ENCODE results near the gene TMEM139. TPM values are rescaled to one million over a fixed set of nuclear protein-coding genes. Genes with fewer than 3 reads are reported as not detected.
"Not testable (repeated sequence)": the region's sequence is repeated elsewhere in the genome, so short reads cannot be mapped to it uniquely, and the experiment has no call there.

The TMEM139 gene
- total and polyA plus RNA-seq, 4 donors, result 8.4 to 31.8 (median 19.5) TPM

DNA sequence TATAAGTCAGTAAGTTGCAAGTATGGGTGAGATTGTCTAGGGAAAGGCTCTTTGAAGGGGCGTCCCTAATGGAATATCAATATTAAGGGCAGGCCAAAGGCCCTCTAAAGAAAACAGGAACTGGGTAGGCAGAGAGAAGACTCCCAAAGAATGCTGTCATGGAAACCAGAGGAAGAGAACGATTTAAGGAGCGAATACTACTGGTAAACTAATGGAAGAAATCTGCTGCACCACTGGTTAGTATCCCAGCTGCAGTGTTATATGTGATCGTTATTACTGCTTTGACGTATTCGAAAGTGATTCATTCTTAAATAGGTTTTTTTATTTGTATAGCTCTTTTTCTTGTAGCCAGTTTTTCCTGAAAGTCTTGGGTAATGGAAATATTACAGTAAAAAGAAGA is 4.7 kb downstream of the TMEM139 start:
- H3K4me3 ChIP-seq, result no peak overlapping the region
- TF ChIP-seq, protein P1, sequence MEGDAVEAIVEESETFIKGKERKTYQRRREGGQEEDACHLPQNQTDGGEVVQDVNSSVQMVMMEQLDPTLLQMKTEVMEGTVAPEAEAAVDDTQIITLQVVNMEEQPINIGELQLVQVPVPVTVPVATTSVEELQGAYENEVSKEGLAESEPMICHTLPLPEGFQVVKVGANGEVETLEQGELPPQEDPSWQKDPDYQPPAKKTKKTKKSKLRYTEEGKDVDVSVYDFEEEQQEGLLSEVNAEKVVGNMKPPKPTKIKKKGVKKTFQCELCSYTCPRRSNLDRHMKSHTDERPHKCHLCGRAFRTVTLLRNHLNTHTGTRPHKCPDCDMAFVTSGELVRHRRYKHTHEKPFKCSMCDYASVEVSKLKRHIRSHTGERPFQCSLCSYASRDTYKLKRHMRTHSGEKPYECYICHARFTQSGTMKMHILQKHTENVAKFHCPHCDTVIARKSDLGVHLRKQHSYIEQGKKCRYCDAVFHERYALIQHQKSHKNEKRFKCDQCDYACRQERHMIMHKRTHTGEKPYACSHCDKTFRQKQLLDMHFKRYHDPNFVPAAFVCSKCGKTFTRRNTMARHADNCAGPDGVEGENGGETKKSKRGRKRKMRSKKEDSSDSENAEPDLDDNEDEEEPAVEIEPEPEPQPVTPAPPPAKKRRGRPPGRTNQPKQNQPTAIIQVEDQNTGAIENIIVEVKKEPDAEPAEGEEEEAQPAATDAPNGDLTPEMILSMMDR (IDR thresholded peaks at IDR 0.05; ENCODE audit: control extremely low read depth, extremely low read depth), result no peak
- peaks cover 0 to 25% (median 10%) of the 10 kb centered on the region in 5 donors for H3K4me1 ChIP-seq (ENCODE audit: control insufficient read depth in 5 of 5, insufficient read depth in 5 of 5, low read length in 5 of 5)
- H3K27me3 ChIP-seq (ENCODE audit: control insufficient read depth in 3 of 3, insufficient read depth in 3 of 3, low read length in 2 of 3), result no peaks in the 10 kb centered on the region
- peak overlapping the region; percentile 92 to 96 for H3K9ac ChIP-seq (ENCODE audit: insufficient read depth in 1 of 2, low read length in 2 of 2)
- DNase-seq (peak in 1 of 3 donors; percentile 22), ATAC-seq (ENCODE audit: insufficient read depth, low FRiP score) (no peak)
- H3K36me3 ChIP-seq (ENCODE audit: control insufficient read depth in 4 of 4, insufficient read depth in 4 of 4, low read length in 4 of 4), result peaks cover 4 to 23% (median 11%) of the 10 kb centered on the region in 4 donors
- 17 to 19% methylated on average over 6 of the region's 6 CpGs for WGBS, 2 donors
- peak overlapping the region in 1 of 2 donors; percentile 27 for H3K27ac ChIP-seq (ENCODE audit: low read depth in 1 of 2, low read length in 1 of 2)
- H3K9me3 ChIP-seq (ENCODE audit: control insufficient read depth in 4 of 4, insufficient read depth in 3 of 4, low read length in 3 of 4), result peaks cover 0 to under 1% (median 0%) of the 10 kb centered on the region in 4 donors

- Histone ChIP-seq H3K4me1 (ENCODE audit: control insufficient read depth in 5 of 5, insufficient read depth in 5 of 5, low read length in 5 of 5) (peaks cover 0 to 25% (median 10%) of the 10 kb centered on the region in 5 donors), H3K36me3 (ENCODE audit: control insufficient read depth in 4 of 4, insufficient read depth in 4 of 4, low read length in 4 of 4) (peaks cover 5 to 28% (median 13%) of the 10 kb centered on the region in 4 donors)
- H3K27me3 ChIP-seq (ENCODE audit: control insufficient read depth in 3 of 3, insufficient read depth in 3 of 3, low read length in 2 of 3); H3K27ac ChIP-seq (ENCODE audit: low read depth in 1 of 2, low read length in 1 of 2); DNase-seq; H3K9me3 ChIP-seq (ENCODE audit: control insufficient read depth in 4 of 4, insufficient read depth in 3 of 4, low read length in 3 of 4); ATAC-seq (ENCODE audit: insufficient read depth, low FRiP score); H3K9ac ChIP-seq (ENCODE audit: insufficient read depth in 1 of 2, low read length in 2 of 2); H3K4me3 ChIP-seq: not testable (repeated sequence)
- 60 to 63% methylated on average over 4 of the region's 4 CpGs for WGBS, 2 donors
Observed at GRCh38 chr7:143289888-143290287, 5.1 kb downstream of the TMEM139 start.

GRCh38 chr7:143290293-143290692 is 5.5 kb downstream of the TMEM139 start:
- H3K9me3 ChIP-seq (ENCODE audit: control insufficient read depth in 4 of 4, insufficient read depth in 3 of 4, low read length in 3 of 4), result peaks cover 0 to 1% (median 0%) of the 10 kb centered on the region in 4 donors
- DNase-seq (no peak), ATAC-seq (ENCODE audit: insufficient read depth, low FRiP score) (no peak)
- no peak overlapping the region for H3K27ac ChIP-seq (ENCODE audit: low read depth in 1 of 2, low read length in 1 of 2)
- 65 to 72% methylated on average over 4 of the region's 4 CpGs for WGBS, 2 donors
- H3K4me1 ChIP-seq (ENCODE audit: control insufficient read depth in 5 of 5, insufficient read depth in 5 of 5, low read length in 5 of 5), result peaks cover 0 to 25% (median 9%) of the 10 kb centered on the region in 5 donors
- peaks cover 7 to 30% (median 16%) of the 10 kb centered on the region in 4 donors for H3K36me3 ChIP-seq (ENCODE audit: control insufficient read depth in 4 of 4, insufficient read depth in 4 of 4, low read length in 4 of 4)
- H3K4me3 ChIP-seq, result no peak overlapping the region
- TF ChIP-seq, protein P1 (IDR thresholded peaks at IDR 0.05; ENCODE audit: control extremely low read depth, extremely low read depth), result no peak
- H3K9ac ChIP-seq (ENCODE audit: insufficient read depth in 1 of 2, low read length in 2 of 2), result peak overlapping the region in 1 of 2 donors; percentile 51
- H3K27me3 ChIP-seq (ENCODE audit: control insufficient read depth in 3 of 3, insufficient read depth in 3 of 3, low read length in 2 of 3), result no peaks in the 10 kb centered on the region

GRCh38 chr7:143292876-143293275 is 8.1 kb downstream of the TMEM139 start:
- peaks cover 16 to 41% (median 25%) of the 10 kb centered on the region in 4 donors for H3K36me3 ChIP-seq (ENCODE audit: control insufficient read depth in 4 of 4, insufficient read depth in 4 of 4, low read length in 4 of 4)

More at GRCh38 chr7:143292876-143293275, 8.1 kb downstream of the TMEM139 start:
- ATAC-seq (ENCODE audit: insufficient read depth, low FRiP score), result no peak
- peaks cover 0 to 25% (median 10%) of the 10 kb centered on the region in 5 donors for H3K4me1 ChIP-seq (ENCODE audit: control insufficient read depth in 5 of 5, insufficient read depth in 5 of 5, low read length in 5 of 5)
- 93 to 95% methylated on average over 5 of the region's 5 CpGs for whole genome bisulfite sequencing, 2 donors
- peaks cover 0 to 1% (median 0%) of the 10 kb centered on the region in 4 donors for H3K9me3 ChIP-seq (ENCODE audit: control insufficient read depth in 4 of 4, insufficient read depth in 3 of 4, low read length in 3 of 4)
- H3K27ac ChIP-seq (ENCODE audit: low read depth in 1 of 2, low read length in 1 of 2), result no peak overlapping the region
- TF ChIP-seq, protein P1 (IDR thresholded peaks at IDR 0.05; ENCODE audit: control extremely low read depth, extremely low read depth), result no peak
- H3K4me3 ChIP-seq, result no peak overlapping the region
- no peak for DNase-seq
- H3K27me3 ChIP-seq (ENCODE audit: control insufficient read depth in 3 of 3, insufficient read depth in 3 of 3, low read length in 2 of 3), result no peaks in the 10 kb centered on the region
- no peak overlapping the region for H3K9ac ChIP-seq (ENCODE audit: insufficient read depth in 1 of 2, low read length in 2 of 2)
